ENCODE measurements around the gene IL10RB. TPM values are rescaled to one million over a fixed set of nuclear protein-coding genes. Genes with fewer than 3 reads are reported as not detected.

The IL10RB gene
- total RNA-seq, 4 donors from 2014 or later, result 20.7 to 28.1 (median 23.4) TPM

DNA sequence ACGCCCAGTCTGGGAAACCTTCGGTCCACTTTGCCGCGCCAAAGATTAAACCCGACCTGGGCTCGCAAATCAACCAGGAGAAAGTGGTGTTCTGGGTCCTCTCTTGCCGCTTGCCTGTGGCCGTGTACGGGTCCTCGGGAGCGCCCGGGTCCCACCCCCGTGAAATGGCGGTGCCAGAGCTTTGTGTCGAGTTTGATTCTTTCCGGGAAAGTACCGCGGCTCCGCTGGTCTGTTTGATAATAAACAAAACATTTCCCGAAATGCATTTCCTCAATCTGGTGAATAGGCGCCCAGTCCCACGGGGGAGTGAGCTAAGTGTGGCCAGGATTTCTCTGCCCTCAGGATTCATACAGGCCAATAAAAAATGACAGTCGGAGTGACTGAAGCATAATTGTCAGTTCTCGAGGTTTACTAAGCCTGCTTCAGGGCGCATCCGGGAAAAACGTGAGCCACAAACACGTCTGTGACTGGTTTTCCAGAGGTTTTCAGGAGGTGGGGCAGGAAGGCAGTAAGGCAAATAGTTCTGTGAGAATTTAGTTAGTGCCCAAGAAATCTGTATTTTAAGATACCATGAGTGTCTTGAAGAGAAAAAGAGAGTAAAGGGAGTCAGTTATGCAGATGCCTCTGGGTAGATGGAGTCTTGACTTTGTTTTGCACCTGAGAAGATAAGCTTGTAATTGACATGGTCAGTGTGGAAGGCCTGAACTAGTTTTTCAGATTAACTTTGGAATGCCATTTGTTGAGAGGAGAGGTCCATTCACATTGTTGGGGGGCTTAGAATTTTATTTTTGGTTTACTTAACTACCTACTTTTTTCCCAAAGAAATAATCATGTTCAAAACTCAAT, 59.3 kb downstream of the IL10RB start:
- no peaks in the 10 kb centered on the region for H3K27me3 ChIP-seq
- H3K4me1 ChIP-seq, result peaks cover 23% of the 10 kb centered on the region
- H3K27ac ChIP-seq, result peak overlapping the region; percentile 99
- no peaks in the 10 kb centered on the region for H3K36me3 ChIP-seq
- under 1% methylated on average over 16 of the region's 28 CpGs for WGBS
- TF ChIP-seq POLR2A (IDR thresholded peaks at IDR 0.05) (no peak), EP300 (IDR thresholded peaks at IDR 0.05) (no peak)
- TF ChIP-seq, protein P1, sequence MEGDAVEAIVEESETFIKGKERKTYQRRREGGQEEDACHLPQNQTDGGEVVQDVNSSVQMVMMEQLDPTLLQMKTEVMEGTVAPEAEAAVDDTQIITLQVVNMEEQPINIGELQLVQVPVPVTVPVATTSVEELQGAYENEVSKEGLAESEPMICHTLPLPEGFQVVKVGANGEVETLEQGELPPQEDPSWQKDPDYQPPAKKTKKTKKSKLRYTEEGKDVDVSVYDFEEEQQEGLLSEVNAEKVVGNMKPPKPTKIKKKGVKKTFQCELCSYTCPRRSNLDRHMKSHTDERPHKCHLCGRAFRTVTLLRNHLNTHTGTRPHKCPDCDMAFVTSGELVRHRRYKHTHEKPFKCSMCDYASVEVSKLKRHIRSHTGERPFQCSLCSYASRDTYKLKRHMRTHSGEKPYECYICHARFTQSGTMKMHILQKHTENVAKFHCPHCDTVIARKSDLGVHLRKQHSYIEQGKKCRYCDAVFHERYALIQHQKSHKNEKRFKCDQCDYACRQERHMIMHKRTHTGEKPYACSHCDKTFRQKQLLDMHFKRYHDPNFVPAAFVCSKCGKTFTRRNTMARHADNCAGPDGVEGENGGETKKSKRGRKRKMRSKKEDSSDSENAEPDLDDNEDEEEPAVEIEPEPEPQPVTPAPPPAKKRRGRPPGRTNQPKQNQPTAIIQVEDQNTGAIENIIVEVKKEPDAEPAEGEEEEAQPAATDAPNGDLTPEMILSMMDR (IDR thresholded peaks at IDR 0.05), result no peak
- no peaks in the 10 kb centered on the region for H3K9me3 ChIP-seq
- peak; percentile 86 to 87 for DNase-seq (ENCODE audit: low spot score in 2 of 2)
- peak overlapping the region; percentile 95 for H3K4me3 ChIP-seq

DNA sequence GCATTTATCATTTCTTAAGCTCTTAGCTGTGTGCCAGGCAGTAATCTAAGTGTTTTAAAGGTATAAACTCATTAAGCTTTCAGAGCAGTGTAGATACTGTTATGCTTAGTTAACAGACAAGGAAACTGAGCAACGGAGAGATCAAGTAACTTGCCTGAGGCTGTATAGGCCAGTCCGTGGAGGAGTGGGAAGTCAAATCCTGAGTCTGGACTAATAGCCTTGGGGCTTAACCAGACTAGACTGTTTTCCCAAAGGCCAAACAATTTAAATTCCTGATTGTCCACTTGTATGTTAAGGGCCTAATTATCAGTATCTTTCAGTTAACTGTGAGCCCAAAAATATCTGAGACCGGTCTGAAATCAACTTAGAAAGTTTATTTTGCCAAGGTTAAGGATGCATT, 61.2 kb downstream of the IL10RB start:
- DNase-seq (ENCODE audit: low spot score in 2 of 2), result no peak
- Histone ChIP-seq H3K27ac (no peak overlapping the region), H3K4me1 (peaks cover 23% of the 10 kb centered on the region), H3K36me3 (peaks cover 9% of the 10 kb centered on the region), H3K27me3 (no peaks in the 10 kb centered on the region), H3K4me3 (no peak overlapping the region), H3K9me3 (peaks cover under 1% of the 10 kb centered on the region)
- 73% methylated on average over 3 of the region's 3 CpGs for WGBS
- TF ChIP-seq, protein P1 (IDR thresholded peaks at IDR 0.05), result no peak
- no peak for TF ChIP-seq EP300 (IDR thresholded peaks at IDR 0.05)
- TF ChIP-seq POLR2A (IDR thresholded peaks at IDR 0.05), result no peak
- no peak for TF ChIP-seq POLR2AphosphoS5 (IDR thresholded peaks at IDR 0.05)

DNA sequence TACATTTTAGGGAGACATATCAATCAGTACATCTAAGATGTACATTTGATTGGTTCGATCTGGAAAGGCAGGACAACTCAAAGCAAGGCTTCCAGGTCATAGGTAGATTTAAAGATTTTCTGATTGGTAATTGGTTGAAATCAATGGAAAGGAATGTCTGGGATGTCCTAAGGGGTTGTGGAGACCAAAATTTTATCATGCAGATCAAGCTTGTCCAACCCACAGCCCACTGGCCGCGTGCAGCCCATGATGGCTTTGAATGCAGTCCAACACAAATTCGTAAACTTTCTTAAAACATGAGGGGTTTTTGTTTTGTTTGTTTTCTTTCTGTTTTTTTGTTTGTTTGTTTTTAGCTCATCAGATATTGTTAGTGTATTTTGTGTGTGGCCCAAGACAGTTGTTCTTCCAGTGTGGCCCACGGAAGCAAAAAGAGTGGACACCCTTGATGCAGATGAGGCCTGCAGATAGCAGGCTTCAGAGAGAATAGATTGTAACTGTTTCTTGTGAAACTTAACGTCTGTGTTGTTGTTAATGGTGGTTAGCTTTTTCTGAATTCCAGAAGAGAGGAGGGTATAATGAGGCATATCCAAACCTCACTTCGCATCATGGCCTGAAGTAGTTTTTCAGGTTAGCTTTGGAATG, 61.7 kb downstream of the IL10RB start:
- H3K4me1 ChIP-seq, result peaks cover 23% of the 10 kb centered on the region
- WGBS, result 89% methylated on average over 7 of the region's 7 CpGs
- H3K27ac ChIP-seq, result no peak overlapping the region
- DNase-seq (ENCODE audit: low spot score in 2 of 2), result no peak
- TF ChIP-seq, protein P1 (IDR thresholded peaks at IDR 0.05), result no peak
- TF ChIP-seq POLR2A (IDR thresholded peaks at IDR 0.05), result no peak
- no peaks in the 10 kb centered on the region for H3K27me3 ChIP-seq
- H3K36me3 ChIP-seq, result peaks cover 9% of the 10 kb centered on the region
- H3K4me3 ChIP-seq, result no peak overlapping the region
- H3K9me3 ChIP-seq, result peaks cover 3% of the 10 kb centered on the region

DNA sequence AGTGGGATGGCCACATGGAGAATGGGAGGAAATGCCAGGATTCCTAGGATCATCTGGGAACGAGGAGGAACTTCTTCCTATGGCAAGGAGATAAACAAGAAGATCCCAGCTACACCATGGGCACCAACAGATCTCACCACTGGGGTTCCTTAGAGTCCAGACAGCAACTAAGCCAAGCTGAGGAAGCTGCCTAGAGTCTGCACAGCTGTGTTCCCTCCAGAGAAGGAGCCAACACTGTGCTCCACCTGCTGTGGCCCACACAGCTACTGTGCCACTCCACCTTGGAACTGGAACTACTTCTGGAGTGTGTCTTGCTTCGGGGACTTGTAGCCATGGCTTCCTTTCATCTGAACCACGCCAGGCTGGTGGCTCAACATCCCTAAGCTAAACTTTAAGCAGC, 64.6 kb downstream of the IL10RB start:
- DNase-seq (ENCODE audit: low spot score in 2 of 2), result no peak
- H3K9me3 ChIP-seq, result peaks cover 3% of the 10 kb centered on the region
- peaks cover 12% of the 10 kb centered on the region for H3K36me3 ChIP-seq
- WGBS, result 84% methylated on average over 3 of the region's 3 CpGs
- peaks cover 19% of the 10 kb centered on the region for H3K4me1 ChIP-seq
- H3K27me3 ChIP-seq, result no peaks in the 10 kb centered on the region
- H3K27ac ChIP-seq, result no peak overlapping the region
- H3K4me3 ChIP-seq, result no peak overlapping the region
- TF ChIP-seq EP300 (IDR thresholded peaks at IDR 0.05), result no peak
- no peak for TF ChIP-seq POLR2A (IDR thresholded peaks at IDR 0.05)
- TF ChIP-seq, protein P1 (IDR thresholded peaks at IDR 0.05), result no peak
- no peak for TF ChIP-seq POLR2AphosphoS5 (IDR thresholded peaks at IDR 0.05)

DNA sequence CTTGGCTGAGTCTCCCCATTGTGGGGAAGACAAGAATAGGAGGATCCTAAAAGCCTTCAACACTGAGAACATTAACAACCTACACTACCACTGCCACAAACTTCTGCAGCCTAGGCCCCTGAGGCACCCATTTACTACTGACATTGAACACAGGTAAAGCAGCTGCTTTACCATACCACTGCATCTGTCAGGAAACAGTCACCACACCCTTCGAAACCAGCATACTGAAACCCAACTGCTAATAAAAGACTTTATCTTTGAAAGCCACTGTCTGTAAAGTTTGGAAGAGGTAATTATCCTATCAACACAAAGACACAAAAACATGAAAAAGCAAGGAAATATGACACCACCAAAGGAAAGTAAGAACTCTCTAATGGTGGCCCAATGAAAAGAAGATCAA, 66.0 kb downstream of the IL10RB start:
- no peak overlapping the region for H3K27ac ChIP-seq
- 90% methylated on average over 1 of the region's 1 CpG for whole genome bisulfite sequencing

More for the DNA sequence above, 66.0 kb downstream of the IL10RB start:
- Histone ChIP-seq H3K9me3 (peaks cover 3% of the 10 kb centered on the region), H3K27me3 (no peaks in the 10 kb centered on the region), H3K4me1 (peaks cover 5% of the 10 kb centered on the region), H3K4me3 (no peak overlapping the region), H3K36me3 (peaks cover 19% of the 10 kb centered on the region)
- TF ChIP-seq POLR2A (IDR thresholded peaks at IDR 0.05) (no peak), POLR2AphosphoS5 (IDR thresholded peaks at IDR 0.05) (no peak), EP300 (IDR thresholded peaks at IDR 0.05) (no peak)
- TF ChIP-seq, protein P1 (IDR thresholded peaks at IDR 0.05), result no peak
- no peak for DNase-seq (ENCODE audit: low spot score in 2 of 2)
